VCaP (cell line): ENCODE results near the gene ARHGAP26.

Source experiments
- H3K27ac ChIP-seq: fragments of 450-650 bp; 2 replicates; pipeline ENCODE4 v1.5.1; 2017
- CTCF ChIP-seq: fragments of 450-650 bp; conservative IDR thresholded peaks from 2 replicates; pipeline ENCODE4 v1.5.1; 2017; ENCODE audit warnings: mild to moderate bottlenecking, moderate library complexity

ARHGAP26 gene

GRCh38 chr5:143135832-143136551 is 365.8 kb downstream of the ARHGAP26 start:
- no peak overlapping the region for H3K27ac ChIP-seq
- no peak for TF ChIP-seq CTCF

DNA sequence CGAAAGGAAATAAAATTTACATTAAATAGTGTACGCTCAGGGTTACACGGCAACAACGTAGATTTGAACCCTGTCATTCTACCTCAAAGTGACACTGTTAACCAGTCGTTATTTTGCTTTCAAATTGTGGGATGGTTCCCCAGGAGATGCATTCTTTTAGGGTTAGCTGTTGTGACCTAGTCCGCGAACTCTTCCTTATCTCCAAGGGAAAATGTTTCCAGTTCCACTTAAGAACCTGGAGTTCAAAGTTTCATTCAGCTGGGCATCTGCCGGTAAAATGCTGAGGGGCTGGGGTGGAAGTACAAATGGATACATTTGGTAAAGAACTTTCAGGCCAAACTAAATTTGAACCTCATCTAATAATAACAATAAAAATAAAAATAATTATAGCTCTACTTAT is 368.7 kb downstream of the ARHGAP26 start:
- no peak overlapping the region for H3K27ac ChIP-seq
- TF ChIP-seq CTCF, result no peak

- peak overlapping the region; percentile 72 for H3K27ac ChIP-seq
- no peak for TF ChIP-seq CTCF
Observed at GRCh38 chr5:143139585-143139984, 369.4 kb downstream of the ARHGAP26 start.

- no peak for TF ChIP-seq CTCF
- H3K27ac ChIP-seq, result peak overlapping the region; percentile 72
Observed at GRCh38 chr5:143140492-143141203, 370.5 kb downstream of the ARHGAP26 start.

DNA sequence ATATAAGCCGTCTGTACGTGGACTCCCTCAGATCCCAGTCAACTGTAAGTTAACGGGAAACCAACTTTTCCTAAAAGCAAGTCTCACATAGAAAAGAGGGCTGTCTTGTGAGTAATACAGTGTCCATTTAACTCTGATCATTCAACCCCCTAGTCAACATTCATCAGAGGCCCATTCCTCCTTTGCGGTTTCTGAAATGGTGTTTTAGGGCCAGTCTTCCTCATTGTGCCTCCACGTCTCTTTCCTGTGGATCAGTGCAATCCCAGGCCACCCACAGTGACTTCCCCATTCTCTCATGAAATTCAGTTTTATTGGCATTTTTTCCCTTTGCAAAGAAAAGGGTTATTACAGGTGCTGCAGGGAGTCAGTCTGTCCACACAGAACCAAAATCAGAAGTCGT is 371.5 kb downstream of the ARHGAP26 start:
- no peak for TF ChIP-seq CTCF
- H3K27ac ChIP-seq, result peak overlapping the region; percentile 72

- no peak for TF ChIP-seq CTCF
- H3K27ac ChIP-seq, result peak overlapping the region; percentile 72
Observed at GRCh38 chr5:143142596-143143435, 372.6 kb downstream of the ARHGAP26 start.

DNA sequence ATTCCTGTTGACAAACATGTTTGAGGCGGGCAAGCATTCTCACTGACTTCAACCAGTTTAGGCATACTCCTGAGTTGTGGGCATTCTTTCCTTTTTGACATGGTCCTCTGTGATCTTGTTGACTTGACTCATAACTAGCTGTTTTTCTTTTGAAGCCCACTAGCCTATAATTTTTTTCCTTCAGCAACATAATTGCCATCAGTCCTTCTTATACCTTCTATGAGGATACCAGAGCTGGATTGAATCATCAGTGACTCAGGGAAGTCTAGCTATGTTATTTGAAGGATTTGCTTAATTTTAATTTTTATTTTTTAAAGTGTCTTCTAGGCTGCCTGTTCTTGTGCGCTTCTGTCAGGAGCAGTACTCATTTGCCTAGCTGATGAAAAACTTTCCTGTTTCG is 373.8 kb downstream of the ARHGAP26 start:
- peak overlapping the region; percentile 72 for H3K27ac ChIP-seq
- no peak for TF ChIP-seq CTCF
